RPMI7951 (cell line): ENCODE results near the gene PET100. TPM values are rescaled to one million over a fixed set of nuclear protein-coding genes. Genes with fewer than 3 reads are reported as not detected.

Experiments
- DNase-seq: peaks from one replicate; pipeline ENCODE4 v3.0.0-alpha.2; 2012; ENCODE audit warnings: low read depth
- total RNA-seq: library from RNA; depleted of rRNA; stranded (reverse); fragments of >200 nt; shearing (Covaris generic); gene quantifications from 2 replicates; pipeline ENCODE4 v1.2.3, GENCODE V29; 2014; rRNA removed

PET100 gene
- total RNA-seq, 1 experiment from 2014 or later = 92.9 TPM

DNA sequence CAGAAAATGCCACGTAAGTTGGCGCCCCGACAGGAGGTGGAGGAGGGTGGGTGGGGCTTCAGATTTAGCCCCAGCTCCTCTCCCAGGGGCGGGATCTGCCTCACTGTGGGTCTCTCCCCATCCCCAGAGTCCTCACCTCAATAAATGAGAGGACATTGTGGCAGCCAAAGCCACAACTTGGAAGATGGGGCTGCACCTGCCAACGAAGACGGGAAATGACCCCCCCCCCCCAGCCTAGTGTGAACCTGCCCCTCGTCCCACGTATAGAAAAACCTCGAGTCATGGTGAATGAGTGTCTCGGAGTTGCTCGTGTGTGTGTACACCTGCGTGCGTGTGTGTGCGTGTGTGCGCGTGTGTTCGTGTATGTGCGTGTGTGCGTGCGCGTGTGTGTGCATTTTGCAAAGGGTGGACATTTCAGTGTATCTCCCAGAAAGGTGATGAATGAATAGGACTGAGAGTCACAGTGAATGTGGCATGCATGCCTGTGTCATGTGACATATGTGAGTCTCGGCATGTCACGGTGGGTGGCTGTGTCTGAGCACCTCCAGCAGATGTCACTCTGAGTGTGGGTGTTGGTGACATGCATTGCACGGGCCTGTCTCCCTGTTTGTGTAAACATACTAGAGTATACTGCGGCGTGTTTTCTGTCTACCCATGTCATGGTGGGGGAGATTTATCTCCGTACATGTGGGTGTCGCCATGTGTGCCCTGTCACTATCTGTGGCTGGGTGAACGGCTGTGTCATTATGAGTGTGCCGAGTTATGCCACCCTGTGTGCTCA lies 49.6 kb downstream of the PET100 start:
- DNase-seq = peak; percentile 18

DNA sequence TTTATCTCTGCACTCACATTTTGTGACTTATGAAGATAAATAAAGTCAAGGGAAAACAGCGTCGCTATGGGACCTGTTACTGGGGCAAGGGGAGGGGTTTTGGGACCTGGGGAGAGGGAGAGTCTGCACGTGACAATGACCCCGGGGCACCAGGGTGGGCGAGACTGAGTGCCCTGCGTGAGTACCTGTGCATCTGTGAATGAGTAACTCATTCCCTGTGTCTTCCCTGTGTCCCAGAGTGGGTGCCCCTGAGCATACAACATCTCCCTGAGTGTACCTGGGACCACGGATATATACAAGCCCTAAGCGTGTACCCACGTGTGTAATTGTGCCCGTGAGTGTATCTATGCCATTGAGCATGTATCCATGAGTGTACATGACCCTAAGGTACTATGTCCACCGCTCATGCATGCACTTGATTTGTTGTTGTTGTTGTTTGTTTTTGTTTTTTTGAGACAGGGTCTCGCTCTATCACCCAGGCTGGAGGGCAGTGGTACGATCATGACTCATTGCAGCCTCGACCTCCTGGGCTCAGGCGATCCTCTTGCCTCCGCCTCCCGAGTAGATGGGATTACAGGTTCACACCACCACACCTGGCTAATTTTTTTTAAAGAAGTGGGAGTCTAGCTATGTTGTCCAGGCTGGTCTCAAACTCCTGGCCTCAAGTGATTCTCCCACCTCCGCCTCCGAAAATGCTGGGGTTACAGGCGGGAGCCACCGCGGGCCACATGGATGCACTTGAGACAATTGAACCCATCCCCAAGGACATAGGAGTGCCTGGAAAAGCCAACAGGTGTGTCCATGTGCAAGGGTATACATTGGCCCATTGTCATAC lies 50.4 kb downstream of the PET100 start:
- DNase-seq = no peak

DNA sequence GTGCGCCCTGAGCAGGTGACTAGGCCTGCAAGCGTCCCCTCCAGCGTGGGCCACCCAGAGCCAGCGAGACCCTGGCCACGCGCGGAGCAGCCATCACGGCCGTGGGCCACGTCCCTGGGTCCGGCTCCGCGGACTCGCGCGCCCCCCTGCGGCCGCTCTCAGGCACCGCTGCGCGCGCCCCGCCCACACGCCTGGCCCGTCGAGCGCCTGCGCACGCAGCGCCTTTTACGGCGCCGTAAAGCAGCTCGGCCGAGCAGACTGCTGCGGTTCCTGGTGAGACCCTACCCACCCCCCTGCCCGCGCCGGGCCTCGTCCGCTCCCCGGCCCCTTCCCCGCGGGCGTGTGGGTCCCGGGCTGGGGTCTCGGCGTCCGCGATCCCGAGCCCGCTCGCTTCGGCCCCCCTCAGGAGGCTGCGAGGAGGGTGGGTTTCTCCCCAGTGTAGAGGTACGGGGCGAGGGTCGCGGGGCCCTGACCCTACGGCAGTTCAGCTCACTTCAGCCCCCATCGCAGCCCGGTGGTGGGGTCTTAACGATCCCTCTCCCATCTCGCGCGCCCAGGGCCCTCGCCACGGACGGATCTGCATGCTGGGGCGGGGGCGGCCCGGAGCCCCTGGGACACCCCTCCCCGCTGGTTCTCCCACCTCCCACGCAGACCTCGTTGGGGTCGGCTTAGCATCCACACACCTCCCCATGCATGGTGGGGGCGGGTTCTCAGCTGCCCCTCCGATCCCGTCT lies 51.2 kb downstream of the PET100 start, which contains the start of gene TRAPPC5:
TRAPPC5 (plus strand) TSS at position 228 of the 734 bp plus-strand sequence. CDS start 1,421 bp downstream, outside the sequence.
- DNase-seq = peak; percentile 66

Other genes with a start within 250 kb of the PET100 start
- gene PEX11G, start 140.8 kb upstream of the PET100 start, total RNA-seq = 0.36 and 3.2 TPM in 2 replicates
- gene ZNF358, start 113.7 kb upstream of the PET100 start, total RNA-seq = 35.8 and 50.3 TPM in 2 replicates
- 2.0 and 3.5 TPM in 2 replicates for gene MCOLN1, start 107.2 kb upstream of the PET100 start, total RNA-seq
- gene PNPLA6, start 94.1 kb upstream of the PET100 start, total RNA-seq = 44.7 and 51.5 TPM in 2 replicates
- gene CAMSAP3, start 33.9 kb upstream of the PET100 start, total RNA-seq = not detected in 2 replicates
- gene XAB2, start 248 bp upstream of the PET100 start, total RNA-seq = 27.7 and 29.4 TPM in 2 replicates
- not detected in 2 replicates for gene PCP2, start 3.9 kb downstream of the PET100 start, total RNA-seq
- 1.3 and 3.3 TPM in 2 replicates for gene STXBP2, start 7.3 kb downstream of the PET100 start, total RNA-seq
- not detected in 2 replicates for gene RETN, start 39.3 kb downstream of the PET100 start, total RNA-seq
- not detected in 2 replicates for gene MCEMP1, start 47.3 kb downstream of the PET100 start, total RNA-seq
- 52.6 and 61.5 TPM in 2 replicates for gene TRAPPC5, start 51.0 kb downstream of the PET100 start, total RNA-seq
- gene FCER2, start 72.3 kb downstream of the PET100 start, total RNA-seq = not detected in 2 replicates
- not detected in 2 replicates for gene CLEC4G, start 102.3 kb downstream of the PET100 start, total RNA-seq
- not detected in 2 replicates for gene CD209, start 117.7 kb downstream of the PET100 start, total RNA-seq
- not detected in 2 replicates for gene CLEC4M, start 133.4 kb downstream of the PET100 start, total RNA-seq
- 6.8 and 8.1 TPM in 2 replicates for gene EVI5L, start 200.4 kb downstream of the PET100 start, total RNA-seq
- gene PRR36, start 244.6 kb downstream of the PET100 start, total RNA-seq = not detected in 2 replicates